B cell (primary cell): ENCODE data around the gene HYAL2. TPM values are rescaled to one million over a fixed set of nuclear protein-coding genes. Genes with fewer than 3 reads are reported as not detected.

Source experiments
- ATAC-seq: fragments of 200-7000 bp; cut with Tn5 transposase; one replicate; pipeline ENCODE4 v1.10.0; 2021; ENCODE audit warnings: low read depth, mild to moderate bottlenecking, moderate number of reproducible peaks, moderate library complexity
- CTCF ChIA-PET: fragments of 350-600 bp; sonication (Branson Sonifier 250); formaldehyde crosslinking; loops from one replicate; lab custom pipeline; 2021; ENCODE audit warnings: antibody characterized with exemption, inconsistent platforms; lab: Charles Lee
- POLR2A ChIA-PET: fragments of 350-600 bp; sonication (Branson Sonifier 250); formaldehyde crosslinking; loops from one replicate; lab custom pipeline; 2021; ENCODE audit warnings: antibody characterized with exemption; lab: Charles Lee
- DNase-seq: peaks from one replicate; pipeline ENCODE4 v3.0.0; 2013
- H2AFZ ChIP-seq: 2 replicates; pipeline ENCODE4 v1.6.1; 2012; ENCODE audit warnings: mild to moderate bottlenecking, low read depth, low read length; ENCODE audit not compliant: insufficient read depth, poor library complexity, severe bottlenecking
- H3K27ac ChIP-seq, 2 donors: 1 replicate in 1 of 2; 2 replicates in 1 of 2; pipeline ENCODE4 v1.5.1; 2012 to 2013; ENCODE audit warnings: low read length in 2 of 2, mild to moderate bottlenecking in 2 of 2, moderate library complexity in 1 of 2
- H3K27me3 ChIP-seq, 4 experiments: fragments of 200-600 bp in 1 of 4; sonication (generic) in 1 of 4; replicated peaks in 1 of 4; 1 replicate in 2 of 4; 2 replicates in 2 of 4; pipeline versions ENCODE4 v1.6.1 to v1.7.0; 2013 to 2016; ENCODE audit warnings: low read length in 3 of 4, mild to moderate bottlenecking in 2 of 4, mixed read lengths in 1 of 4, moderate library complexity in 1 of 4; ENCODE audit not compliant: insufficient read depth in 4 of 4, control insufficient read depth in 3 of 4; ENCODE audit errors: control extremely low read depth in 1 of 4
- H3K36me3 ChIP-seq, 2 experiments: replicated peaks in 1 of 2; 1 replicate in 1 of 2; 2 replicates in 1 of 2; pipeline versions ENCODE4 v1.6.1 to v1.7.1; 2013; ENCODE audit warnings: low read length in 1 of 2; ENCODE audit not compliant: insufficient read depth in 2 of 2, control insufficient read depth in 1 of 2; ENCODE audit errors: control extremely low read depth in 1 of 2, extremely low read depth in 1 of 2
- H3K4me1 ChIP-seq, 2 donors: fragments of 200-600 bp in 1 of 2; sonication (generic) in 1 of 2; 1 replicate in 1 of 2; 2 replicates in 1 of 2; pipeline versions ENCODE4 v1.5.1 to v1.6.1; 2013 to 2017; ENCODE audit warnings: low read length in 2 of 2; ENCODE audit not compliant: control insufficient read depth in 2 of 2, insufficient read depth in 2 of 2
- H3K4me2 ChIP-seq: replicated peaks from 2 replicates; pipeline ENCODE3; 2012; ENCODE audit warnings: mild to moderate bottlenecking, low read depth, low read length; ENCODE audit not compliant: poor library complexity, severe bottlenecking
- H3K4me3 ChIP-seq, 5 experiments: fragments of 200-600 bp in 1 of 5; sonication (generic) in 1 of 5; 1 replicate in 3 of 5; 2 replicates in 2 of 5; pipeline versions ENCODE4 v1.5.1 to v1.7.0; 2011 to 2016; ENCODE audit warnings: low read length in 4 of 5, mild to moderate bottlenecking in 4 of 5, low read depth in 2 of 5, control low read depth in 1 of 5, moderate library complexity in 1 of 5; ENCODE audit not compliant: insufficient read depth in 1 of 5; ENCODE audit errors: control extremely low read depth in 1 of 5, extremely low read depth in 1 of 5
- H3K79me2 ChIP-seq: fragments of 200-600 bp; sonication (generic); one replicate; pipeline ENCODE4 v1.6.0; 2016; ENCODE audit warnings: low read length; ENCODE audit not compliant: control insufficient read depth, insufficient read depth
- H3K9ac ChIP-seq: fragments of 200-600 bp; sonication (generic); 2 replicates; pipeline ENCODE4 v1.6.1; 2017; ENCODE audit warnings: mild to moderate bottlenecking, low read length, moderate library complexity
- H3K9me3 ChIP-seq, 3 donors: one replicate each; pipeline versions ENCODE4 v1.6.1 to v1.7.1; 2013; ENCODE audit warnings: low read length in 2 of 3; ENCODE audit not compliant: control insufficient read depth in 2 of 3, insufficient read depth in 1 of 3; ENCODE audit errors: control extremely low read depth in 1 of 3
- H4K20me1 ChIP-seq: 2 replicates; pipeline ENCODE4 v1.6.0; 2012; ENCODE audit warnings: mild to moderate bottlenecking, low read length; ENCODE audit not compliant: insufficient read depth, control insufficient read depth, poor library complexity, severe bottlenecking
- H3K27ac Mint-ChIP-seq: one replicate; pipeline ENCODE4 v1.8.0; 2021; ENCODE audit warnings: mixed read lengths
- H3K27me3 Mint-ChIP-seq: one replicate; pipeline ENCODE4 v1.8.0; 2021; ENCODE audit warnings: mixed read lengths
- H3K4me1 Mint-ChIP-seq: one replicate; pipeline ENCODE4 v1.8.0; 2021; ENCODE audit warnings: mixed read lengths
- H3K4me3 Mint-ChIP-seq: one replicate; pipeline ENCODE4 v1.8.0; 2021; ENCODE audit warnings: mixed read lengths
- H3K9me3 Mint-ChIP-seq: one replicate; pipeline ENCODE4 v1.8.0; 2022; ENCODE audit warnings: mixed read lengths; ENCODE audit not compliant: insufficient read depth
- EZH2 ChIP-seq: IDR thresholded peaks from 2 replicates; pipeline ENCODE4 v1.6.1; 2012; ENCODE audit warnings: borderline replicate concordance, low read depth, mild to moderate bottlenecking, moderate library complexity, low read length; ENCODE audit not compliant: insufficient read depth, poor library complexity, severe bottlenecking
- WGBS: methylation state at CpG from one replicate; pipeline ENCODE4 v1.1.5; 2013; ENCODE audit warnings: missing lambda C conversion rate; ENCODE audit not compliant: insufficient coverage; 5-methylcytosine and 5-hydroxymethylcytosine counted together
- intact Hi-C: fragments of 100-400 bp; cut with micrococcal nuclease; formaldehyde crosslinking; loops from one replicate; pipeline ENCODE4 v1.10.0; 2022
- polyA plus RNA-seq: library from polyadenylated mRNA; depleted of rRNA; stranded (reverse); fragments of >200 nt; gene quantifications from 2 replicates; pipeline ENCODE4 v1.2.3, GENCODE V29; 2012
- total RNA-seq, 2 donors: library from RNA; stranded (reverse); fragments of 120-200 nt in 1 of 2; gene quantifications; 1 replicate in 1 of 2; 2 replicates in 1 of 2; pipeline versions ENCODE4 v1.2.3 to v1.2.4, GENCODE V29; 2013 to 2022
- TF ChIP-seq, protein P1 (sequence below): fragments of 200-600 bp; IDR thresholded peaks from one replicate; pipeline ENCODE4 v1.8.0; 2022; ENCODE audit warnings: antibody characterized with exemption, mild to moderate bottlenecking

The HYAL2 gene
- total and polyA plus RNA-seq, 2 donors (not counting 1 experiment from before 2014, with no cell fraction given): 4.2 to 5.1 TPM

DNA sequence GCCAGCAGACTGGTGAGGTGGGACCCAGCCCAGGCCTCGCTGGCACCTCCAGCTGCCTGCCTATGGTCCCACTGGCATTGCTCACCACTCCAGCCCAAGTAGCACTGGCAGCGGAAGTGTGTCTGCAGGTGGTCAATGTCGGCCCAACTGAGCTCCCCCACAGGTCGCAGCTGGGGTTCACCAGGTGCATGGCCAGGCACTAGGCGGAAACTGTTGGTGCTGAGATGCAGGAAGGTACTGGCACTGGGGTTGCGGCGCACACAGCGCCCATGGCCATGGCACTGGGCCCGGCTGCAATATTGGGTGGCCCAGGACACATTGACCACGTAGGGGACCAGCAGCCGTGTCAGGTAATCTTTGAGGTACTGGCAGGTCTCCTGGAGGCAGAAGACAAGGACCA, 4.4 kb downstream of the HYAL2 start:
- no peaks in the 10 kb centered on the region for H3K9me3 Mint-ChIP-seq
- no peak overlapping the region for H3K4me3 ChIP-seq
- H3K4me1 ChIP-seq: peaks cover 25 to 57% of the 10 kb centered on the region in 2 donors
- H3K9ac ChIP-seq: no peak overlapping the region
- no peaks in the 10 kb centered on the region for H4K20me1 ChIP-seq
- no peak overlapping the region for H2AFZ ChIP-seq
- H3K27ac ChIP-seq: no peak overlapping the region
- ChIA-PET POLR2A (interaction anchor here (0.6 kb wide), 1 partner anchor 26 kb away, joined by 5 read pairs; no protein-coding TSS in a partner anchor), CTCF (interaction anchor here (1.3 to 2.0 kb wide), 2 partner anchors 12 to 224 kb away, joined by 3 to 6 read pairs; no protein-coding TSS in a partner anchor)
- WGBS: 92% methylated on average over 11 of the region's 11 CpGs
- DNase-seq: no peak
- no peak overlapping the region for H3K4me3 Mint-ChIP-seq
- intact Hi-C loops: no loop called here
- peak overlapping the region; percentile 72 for H3K27ac Mint-ChIP-seq
- no peak for ATAC-seq
- H3K4me2 ChIP-seq: peak overlapping the region; percentile 26
- TF ChIP-seq EZH2: no peak
- TF ChIP-seq, protein P1, sequence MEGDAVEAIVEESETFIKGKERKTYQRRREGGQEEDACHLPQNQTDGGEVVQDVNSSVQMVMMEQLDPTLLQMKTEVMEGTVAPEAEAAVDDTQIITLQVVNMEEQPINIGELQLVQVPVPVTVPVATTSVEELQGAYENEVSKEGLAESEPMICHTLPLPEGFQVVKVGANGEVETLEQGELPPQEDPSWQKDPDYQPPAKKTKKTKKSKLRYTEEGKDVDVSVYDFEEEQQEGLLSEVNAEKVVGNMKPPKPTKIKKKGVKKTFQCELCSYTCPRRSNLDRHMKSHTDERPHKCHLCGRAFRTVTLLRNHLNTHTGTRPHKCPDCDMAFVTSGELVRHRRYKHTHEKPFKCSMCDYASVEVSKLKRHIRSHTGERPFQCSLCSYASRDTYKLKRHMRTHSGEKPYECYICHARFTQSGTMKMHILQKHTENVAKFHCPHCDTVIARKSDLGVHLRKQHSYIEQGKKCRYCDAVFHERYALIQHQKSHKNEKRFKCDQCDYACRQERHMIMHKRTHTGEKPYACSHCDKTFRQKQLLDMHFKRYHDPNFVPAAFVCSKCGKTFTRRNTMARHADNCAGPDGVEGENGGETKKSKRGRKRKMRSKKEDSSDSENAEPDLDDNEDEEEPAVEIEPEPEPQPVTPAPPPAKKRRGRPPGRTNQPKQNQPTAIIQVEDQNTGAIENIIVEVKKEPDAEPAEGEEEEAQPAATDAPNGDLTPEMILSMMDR: no peak
- H3K36me3 ChIP-seq: peaks cover 0 to 3% of the 10 kb centered on the region in 2 experiments
- H3K27me3 Mint-ChIP-seq: no peaks in the 10 kb centered on the region
- H3K4me1 Mint-ChIP-seq: peaks cover 44% of the 10 kb centered on the region
- H3K27me3 ChIP-seq: no peaks in the 10 kb centered on the region
- no peaks in the 10 kb centered on the region for H3K79me2 ChIP-seq
- H3K9me3 ChIP-seq: peaks cover 0 to 3% (median 0%) of the 10 kb centered on the region in 3 donors

DNA sequence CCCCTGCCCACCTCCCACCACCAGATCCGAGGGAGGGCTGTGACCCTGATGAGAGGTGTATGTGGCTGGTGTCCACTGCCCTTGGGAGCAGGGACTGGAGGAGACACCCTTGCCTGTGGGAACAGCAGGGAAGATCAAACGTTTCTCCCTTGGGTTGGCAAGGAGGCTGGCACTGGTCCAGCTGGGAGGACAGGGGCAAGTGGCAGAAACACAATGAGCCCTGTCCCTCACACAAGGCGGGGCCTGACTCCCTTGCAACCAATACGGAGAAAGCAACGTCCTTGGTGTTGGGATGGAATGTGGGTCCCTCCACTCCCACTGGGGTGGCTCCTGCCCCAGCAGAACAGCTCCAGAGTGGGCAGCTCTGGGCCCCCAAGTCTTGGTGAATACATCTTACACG, 5.2 kb downstream of the HYAL2 start:
- H3K27me3 Mint-ChIP-seq: no peaks in the 10 kb centered on the region

More for the DNA sequence above, 5.2 kb downstream of the HYAL2 start:
- Mint-ChIP-seq H3K4me1 (peaks cover 39% of the 10 kb centered on the region), H3K9me3 (no peaks in the 10 kb centered on the region), H3K4me3 (no peak overlapping the region), H3K27ac (no peak overlapping the region)
- intact Hi-C loops: no loop called here
- Histone ChIP-seq H3K79me2 (no peaks in the 10 kb centered on the region), H3K4me2 (no peak overlapping the region), H3K27me3 (no peaks in the 10 kb centered on the region), H3K36me3 (peaks cover 0 to 3% of the 10 kb centered on the region in 2 experiments), H3K9ac (no peak overlapping the region), H3K4me1 (peaks cover 25 to 53% of the 10 kb centered on the region in 2 donors), H2AFZ (no peak overlapping the region), H3K27ac (peak overlapping the region in 1 of 2 donors; percentile 4), H3K4me3 (no peak overlapping the region), H4K20me1 (no peaks in the 10 kb centered on the region), H3K9me3 (peaks cover 0 to 3% (median 0%) of the 10 kb centered on the region in 3 donors)
- ChIA-PET CTCF (no interaction called here), POLR2A (interaction anchor here (0.6 to 1.3 kb wide), 2 partner anchors 18 to 370 kb away, joined by 3 to 4 read pairs; no protein-coding TSS in a partner anchor)
- ATAC-seq (no peak), DNase-seq (no peak)
- WGBS: 88% methylated on average over 2 of the region's 6 CpGs
- no peak for TF ChIP-seq EZH2
- TF ChIP-seq, protein P1: no peak
